HG02798 (cell line): Measurements from ENCODE around the gene LHX6.

ENCODE experiments used
- ATAC-seq: cut with Tn5 transposase; IDR thresholded peaks from one replicate; pipeline ENCODE4 v1.9.1; 2021; ENCODE audit warnings: mild to moderate bottlenecking; ENCODE audit not compliant: unreplicated experiment, poor library complexity

LHX6 gene

GRCh38 chr9:122195875-122196274 is 32.9 kb downstream of the LHX6 start:
- ATAC-seq = no peak

GRCh38 chr9:122193651-122194050 is 35.1 kb downstream of the LHX6 start:
- ATAC-seq = no peak

- no peak for ATAC-seq
These were observed 35.7 kb downstream of the LHX6 start for GRCh38 chr9:122192914-122193525.

- ATAC-seq = no peak
These were observed 36.4 kb downstream of the LHX6 start for GRCh38 chr9:122192261-122192875.

GRCh38 chr9:122191584-122191983 is 37.2 kb downstream of the LHX6 start:
- no peak for ATAC-seq

DNA sequence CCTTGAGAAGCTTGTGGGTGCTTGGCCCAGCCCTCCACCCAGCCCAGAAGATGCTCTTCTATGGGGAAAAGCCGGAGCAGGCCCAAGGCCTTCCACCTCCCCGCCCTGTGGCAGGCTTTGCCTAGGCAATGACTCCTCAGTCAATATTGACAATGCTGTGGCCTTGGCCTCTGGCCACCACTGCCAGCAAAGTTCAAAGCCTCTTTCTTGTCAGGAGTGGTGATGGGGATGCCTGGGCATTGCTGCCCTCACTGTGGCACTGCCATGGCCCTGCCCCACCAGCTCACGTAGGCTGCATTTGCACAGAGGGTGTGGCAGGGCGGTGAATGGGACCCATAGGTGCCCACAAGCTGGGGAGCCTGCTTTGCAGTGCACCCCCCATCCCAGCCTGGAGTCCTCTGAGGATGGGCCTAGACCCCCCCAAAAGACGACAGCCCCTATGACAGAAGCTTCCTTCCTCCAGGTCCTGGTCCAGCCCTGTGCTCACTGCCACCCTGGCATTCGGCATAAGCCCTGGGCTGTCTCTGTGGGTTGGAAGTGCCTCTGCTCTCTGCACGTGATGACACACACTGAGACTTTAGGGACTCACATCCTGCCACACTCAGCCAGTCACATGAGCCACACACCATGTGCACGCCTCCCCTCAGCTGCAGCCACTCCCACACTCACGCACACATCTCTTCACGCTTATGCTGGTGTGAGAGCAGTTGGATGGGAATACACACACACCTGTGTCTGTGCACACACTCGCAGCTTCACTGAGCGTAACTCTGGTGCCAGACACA is 38.0 kb downstream of the LHX6 start:
- no peak for ATAC-seq

- no peak for ATAC-seq
These were observed 40.4 kb downstream of the LHX6 start for GRCh38 chr9:122188369-122188768.

GRCh38 chr9:122186777-122187470 is 41.8 kb downstream of the LHX6 start:
- ATAC-seq = no peak

DNA sequence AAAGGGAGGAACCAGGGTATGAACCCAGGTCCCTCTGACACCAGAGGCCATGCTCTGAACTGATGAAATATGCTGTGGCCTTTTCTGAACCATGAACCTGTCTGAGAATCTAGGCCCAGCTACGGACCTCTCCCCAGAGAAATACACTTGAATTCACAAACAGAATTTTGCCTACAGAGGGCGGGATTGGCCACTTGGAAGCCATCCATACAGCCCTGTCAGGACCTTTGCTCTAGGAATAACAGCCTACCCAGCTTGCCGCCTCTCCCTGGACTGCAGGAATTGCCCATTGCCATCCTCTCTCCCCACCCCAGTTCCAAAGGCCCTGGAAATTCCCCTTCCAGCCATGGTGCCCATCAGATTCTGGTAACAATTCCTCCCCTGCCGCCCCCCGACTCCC is 42.5 kb downstream of the LHX6 start:
- no peak for ATAC-seq

- no peak for ATAC-seq
These were observed 44.2 kb downstream of the LHX6 start for GRCh38 chr9:122184551-122184950.

DNA sequence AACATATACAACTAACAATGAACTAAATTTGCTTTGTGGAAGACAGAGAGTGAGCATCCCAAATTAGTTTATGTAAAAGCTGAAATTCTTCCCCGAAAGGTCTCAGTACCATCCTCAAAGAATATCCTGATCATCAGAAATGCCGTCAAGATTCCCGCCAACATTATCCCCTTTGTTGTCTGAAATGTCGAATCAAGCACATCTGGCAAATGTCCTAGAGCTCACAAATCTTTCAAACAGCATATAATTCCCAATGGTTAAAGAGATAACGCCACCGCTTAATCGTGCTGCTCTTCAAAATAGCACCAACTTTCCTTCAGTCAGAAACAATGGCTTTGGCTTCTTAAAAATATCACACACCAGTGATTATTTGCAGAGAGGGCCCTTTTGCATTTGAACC is 45.3 kb downstream of the LHX6 start:
- no peak for ATAC-seq

DNA sequence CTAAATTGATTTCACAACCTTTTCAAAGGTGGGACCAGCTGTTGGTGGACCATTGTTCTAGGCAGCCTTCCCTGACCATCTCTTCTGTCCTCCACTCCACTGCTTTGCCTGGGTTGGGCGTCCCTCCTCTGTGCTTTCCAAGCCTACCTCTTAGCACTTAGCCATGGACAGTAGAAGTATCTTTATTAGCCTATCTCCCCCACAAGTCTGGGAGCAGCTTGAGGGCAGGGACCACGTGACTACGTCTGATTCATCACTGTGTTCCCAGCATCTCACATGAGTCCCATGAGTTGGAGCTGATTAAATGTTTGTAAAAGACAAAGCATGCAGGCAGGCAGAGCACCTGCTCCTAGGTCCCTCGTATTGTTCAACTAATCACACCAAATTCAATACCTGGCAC is 48.1 kb downstream of the LHX6 start:
- ATAC-seq = no peak

GRCh38 chr9:122179690-122180074 is 49.1 kb downstream of the LHX6 start:
- ATAC-seq = no peak

DNA sequence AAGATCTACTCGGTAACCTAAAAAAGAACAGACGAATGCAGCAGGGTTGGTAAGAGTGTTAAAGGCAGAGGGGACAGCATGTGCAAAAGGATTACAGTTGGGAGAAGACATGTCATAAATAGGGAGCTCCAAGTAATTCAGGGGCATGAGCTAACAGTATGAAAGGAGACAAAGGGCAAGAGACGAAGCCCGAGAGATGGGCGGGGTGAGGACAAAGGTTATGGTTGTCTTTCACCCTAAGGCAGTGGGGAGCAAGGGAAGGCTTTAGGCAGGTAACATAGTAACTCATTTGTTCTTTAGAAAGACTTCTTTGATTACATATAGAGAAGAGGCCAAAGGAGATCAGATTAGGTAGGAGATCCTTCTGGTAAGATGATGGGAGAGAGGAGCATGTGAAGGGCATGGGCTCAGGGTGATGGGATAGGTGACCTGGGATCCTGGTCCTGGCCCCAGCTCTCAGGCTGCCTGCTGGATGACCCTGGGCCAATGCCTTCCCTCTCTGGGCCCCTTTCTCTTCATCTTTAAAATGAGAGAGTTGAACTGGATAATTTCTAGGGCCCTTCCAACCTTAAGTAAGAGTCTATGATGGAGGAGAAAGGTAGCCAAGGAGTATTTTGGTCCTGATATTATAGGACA is 49.6 kb downstream of the LHX6 start:
- no peak for ATAC-seq

GRCh38 chr9:122176916-122177315 is 51.8 kb downstream of the LHX6 start:
- no peak for ATAC-seq

DNA sequence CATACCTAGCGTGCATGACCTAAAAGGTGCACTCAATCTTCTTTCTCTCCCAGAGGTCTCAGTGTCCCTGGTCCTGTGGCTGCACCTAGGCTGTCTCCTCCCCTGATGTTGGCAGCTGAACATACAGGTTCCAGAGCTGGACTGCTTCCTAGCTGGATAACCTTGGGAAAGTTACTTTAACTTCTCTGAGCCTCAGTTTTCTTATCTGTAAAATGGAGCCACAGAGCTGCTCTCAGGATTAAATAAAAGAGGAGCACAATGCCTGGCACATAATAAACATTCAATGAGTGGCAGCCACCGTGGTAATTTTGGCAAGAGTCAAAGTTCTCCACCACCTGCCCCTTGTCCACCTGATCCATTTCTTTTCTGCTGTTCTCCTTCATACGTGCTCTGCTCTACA is 55.1 kb downstream of the LHX6 start:
- ATAC-seq = no peak

GRCh38 chr9:122172131-122172530 is 56.6 kb downstream of the LHX6 start:
- ATAC-seq = no peak

GRCh38 chr9:122168356-122168755 is 60.4 kb downstream of the LHX6 start:
- ATAC-seq = no peak

- no peak for ATAC-seq
These were observed 64.5 kb downstream of the LHX6 start for GRCh38 chr9:122164286-122164685.

DNA sequence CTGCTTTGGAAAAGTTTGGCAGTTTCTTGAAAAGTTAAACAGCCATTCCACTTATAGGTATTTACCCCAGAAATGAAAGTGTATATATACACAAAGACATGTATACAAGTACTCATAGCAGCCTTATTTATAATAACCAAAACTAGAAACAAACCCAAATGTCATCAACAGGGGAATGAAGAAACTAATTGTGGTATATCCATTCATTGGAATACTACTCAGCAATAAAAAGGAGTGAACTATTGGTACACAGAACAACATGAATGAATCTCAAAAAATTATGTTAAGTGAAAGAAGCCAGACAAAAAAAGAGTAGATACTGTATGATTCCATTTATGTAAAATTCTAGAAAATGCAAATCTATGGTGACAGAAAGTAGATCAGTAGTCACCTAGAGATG is 66.3 kb downstream of the LHX6 start:
- no peak for ATAC-seq

DNA sequence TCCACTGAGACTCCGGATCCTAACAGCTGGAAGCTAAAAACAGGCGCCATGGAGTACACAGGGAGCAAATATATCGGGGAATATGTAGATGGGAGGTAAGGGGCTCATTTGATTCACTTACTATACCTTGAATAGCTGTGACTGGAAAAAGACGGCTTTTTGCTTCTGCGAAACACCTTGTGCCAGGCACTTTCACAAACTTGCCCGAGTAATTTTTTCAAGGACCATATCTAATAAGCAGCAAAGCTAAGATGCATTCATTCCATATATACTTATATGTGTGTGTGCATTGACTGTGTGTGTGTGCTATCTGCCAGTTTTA is 68.9 kb downstream of the LHX6 start:
- no peak for ATAC-seq
